ENCODE data around the gene CYGB.
A peak's percentile ranks its signal among the peaks of the same experiment; 100 is the strongest.

The CYGB gene

DNA sequence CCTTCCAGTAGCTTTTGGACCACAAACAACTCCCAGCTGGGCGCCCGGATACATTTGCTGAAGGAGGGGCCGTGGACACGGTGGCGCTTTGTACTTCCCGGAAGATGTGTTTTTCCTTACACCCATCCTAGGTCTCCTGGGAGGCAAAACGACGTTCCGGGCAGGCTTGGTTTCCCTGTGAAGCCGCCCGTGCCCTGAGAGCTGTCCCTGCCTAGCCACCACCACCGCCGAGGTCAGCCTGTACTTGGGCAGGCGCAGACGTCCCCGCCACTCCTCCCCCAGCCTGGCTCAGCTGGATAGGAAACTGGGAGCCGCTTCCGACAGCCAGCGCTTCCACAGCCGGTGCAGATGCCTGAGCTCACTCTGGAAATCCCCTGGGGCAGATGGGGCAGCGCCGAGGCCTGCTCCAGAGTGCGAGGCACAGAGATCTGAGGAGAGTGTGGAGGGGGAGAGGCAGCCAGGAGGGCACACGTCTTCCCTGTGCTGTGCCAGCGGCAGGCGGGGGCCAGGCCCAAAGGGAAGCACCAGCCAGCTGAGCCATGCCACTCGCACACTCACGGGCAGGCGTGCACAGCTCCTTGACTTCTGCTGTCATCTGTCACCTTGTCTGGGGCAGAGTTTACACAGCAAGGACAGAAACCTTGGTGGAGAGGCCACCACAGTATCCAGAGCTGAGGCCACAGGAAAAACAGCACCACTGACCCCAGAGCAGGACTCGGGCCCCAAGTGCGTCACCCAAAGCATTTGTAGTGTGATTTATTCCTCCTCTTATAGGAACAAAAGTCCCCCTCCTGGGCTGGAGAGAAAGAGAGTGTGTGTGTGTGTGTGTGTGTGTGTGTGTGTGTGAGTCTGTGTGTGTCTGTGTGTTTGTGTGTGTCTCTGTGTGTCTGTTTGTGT is 39.3 kb downstream of the CYGB start:
- peaks cover 35% of the 10 kb centered on the region for H3K27me3 Mint-ChIP-seq (ENCODE audit: low read depth, poor library complexity)
- TF ChIP-seq, protein P1, sequence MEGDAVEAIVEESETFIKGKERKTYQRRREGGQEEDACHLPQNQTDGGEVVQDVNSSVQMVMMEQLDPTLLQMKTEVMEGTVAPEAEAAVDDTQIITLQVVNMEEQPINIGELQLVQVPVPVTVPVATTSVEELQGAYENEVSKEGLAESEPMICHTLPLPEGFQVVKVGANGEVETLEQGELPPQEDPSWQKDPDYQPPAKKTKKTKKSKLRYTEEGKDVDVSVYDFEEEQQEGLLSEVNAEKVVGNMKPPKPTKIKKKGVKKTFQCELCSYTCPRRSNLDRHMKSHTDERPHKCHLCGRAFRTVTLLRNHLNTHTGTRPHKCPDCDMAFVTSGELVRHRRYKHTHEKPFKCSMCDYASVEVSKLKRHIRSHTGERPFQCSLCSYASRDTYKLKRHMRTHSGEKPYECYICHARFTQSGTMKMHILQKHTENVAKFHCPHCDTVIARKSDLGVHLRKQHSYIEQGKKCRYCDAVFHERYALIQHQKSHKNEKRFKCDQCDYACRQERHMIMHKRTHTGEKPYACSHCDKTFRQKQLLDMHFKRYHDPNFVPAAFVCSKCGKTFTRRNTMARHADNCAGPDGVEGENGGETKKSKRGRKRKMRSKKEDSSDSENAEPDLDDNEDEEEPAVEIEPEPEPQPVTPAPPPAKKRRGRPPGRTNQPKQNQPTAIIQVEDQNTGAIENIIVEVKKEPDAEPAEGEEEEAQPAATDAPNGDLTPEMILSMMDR (IDR thresholded peaks at IDR 0.05): no peak
- peak overlapping the region; percentile 75 for H3K27ac Mint-ChIP-seq
- H3K36me3 Mint-ChIP-seq (ENCODE audit: low read depth): no peaks in the 10 kb centered on the region
- H3K9me3 Mint-ChIP-seq: no peaks in the 10 kb centered on the region
- peak; percentile 70 for DNase-seq
- peaks cover 64% of the 10 kb centered on the region for H3K4me1 Mint-ChIP-seq
- H3K4me3 Mint-ChIP-seq: peak overlapping the region; percentile 71

DNA sequence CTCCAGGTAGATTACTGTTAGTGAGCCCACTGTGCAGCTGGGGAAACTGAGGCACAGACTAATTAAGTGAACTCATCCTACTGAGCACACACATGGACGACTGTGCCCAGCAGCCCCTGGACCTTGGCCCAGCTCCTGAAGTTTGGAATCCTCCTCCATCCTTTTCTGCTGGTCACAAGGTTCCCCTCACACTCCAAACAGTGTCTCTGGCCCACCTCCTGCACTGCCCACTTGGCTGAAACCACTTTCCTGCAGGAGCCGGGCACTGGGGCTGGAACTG is 39.9 kb downstream of the CYGB start:
- no peaks in the 10 kb centered on the region for H3K36me3 Mint-ChIP-seq (ENCODE audit: low read depth)

DNA sequence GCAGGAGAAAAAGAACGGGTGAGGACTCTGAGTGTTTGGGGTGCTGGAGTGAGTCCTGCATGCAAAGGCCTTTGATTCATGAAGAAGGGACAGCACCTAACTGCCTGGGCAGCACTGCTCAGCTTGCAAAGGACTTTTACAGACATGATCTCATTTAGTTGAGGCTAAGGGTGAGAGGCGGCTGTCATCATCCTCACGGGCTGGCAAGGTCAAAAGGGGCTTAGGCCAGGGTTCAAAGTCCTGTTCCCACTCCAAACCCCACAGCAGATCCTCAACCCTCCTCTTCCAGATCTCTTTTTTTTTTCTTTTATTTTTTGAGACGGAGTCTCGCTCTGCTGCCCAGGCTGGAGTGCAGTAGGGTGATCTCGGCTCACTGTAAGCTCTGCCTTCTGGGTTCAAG is 41.0 kb downstream of the CYGB start:
- Mint-ChIP-seq H3K4me1 (peaks cover 66% of the 10 kb centered on the region), H3K36me3 (ENCODE audit: low read depth) (no peaks in the 10 kb centered on the region), H3K27me3 (ENCODE audit: low read depth, poor library complexity) (peaks cover 31% of the 10 kb centered on the region), H3K4me3 (no peak overlapping the region), H3K27ac (no peak overlapping the region), H3K9me3 (no peaks in the 10 kb centered on the region)
- TF ChIP-seq, protein P1 (IDR thresholded peaks at IDR 0.05): no peak
- no peak for DNase-seq

More for the DNA sequence above, 39.9 kb downstream of the CYGB start:
- TF ChIP-seq, protein P1 (IDR thresholded peaks at IDR 0.05): no peak
- H3K9me3 Mint-ChIP-seq: no peaks in the 10 kb centered on the region
- no peak overlapping the region for H3K27ac Mint-ChIP-seq
- peaks cover 67% of the 10 kb centered on the region for H3K4me1 Mint-ChIP-seq
- no peak overlapping the region for H3K4me3 Mint-ChIP-seq
- H3K27me3 Mint-ChIP-seq (ENCODE audit: low read depth, poor library complexity): peaks cover 35% of the 10 kb centered on the region
- DNase-seq: no peak

DNA sequence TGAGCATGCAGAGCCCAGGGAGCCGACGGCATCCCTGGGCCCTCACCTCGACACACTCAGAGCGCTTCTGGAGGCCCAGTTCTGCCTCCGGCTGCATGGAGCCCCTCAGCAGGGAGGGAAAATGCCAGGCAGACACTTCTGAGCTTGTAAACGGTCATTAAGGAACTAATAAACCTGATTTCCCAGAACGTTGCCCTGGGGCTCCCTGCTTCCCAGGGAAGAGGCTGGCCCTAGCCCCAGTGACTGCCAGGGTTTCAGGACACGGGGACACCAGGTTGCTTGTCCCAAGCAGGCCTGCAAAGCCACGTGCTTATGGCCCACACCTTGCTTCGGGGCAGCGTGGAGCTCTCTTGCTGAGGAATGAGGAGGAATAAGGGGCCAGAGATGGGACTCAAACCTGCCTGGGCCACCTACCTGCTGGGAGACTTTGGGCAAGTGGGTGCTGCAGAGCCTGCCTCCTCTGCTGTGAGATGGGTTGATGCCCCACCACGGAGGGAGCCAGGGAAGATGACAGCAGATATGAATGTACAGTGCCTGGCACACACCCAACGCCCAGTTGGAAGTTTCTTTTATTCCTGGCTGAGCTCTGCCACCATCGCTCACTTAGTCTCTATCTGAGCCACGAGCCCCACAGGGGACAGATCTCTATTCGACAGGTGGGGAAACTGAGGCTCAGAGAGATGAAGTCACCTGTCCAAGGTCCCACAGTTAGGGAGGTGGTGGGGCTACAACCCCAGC is 41.7 kb downstream of the CYGB start:
- Mint-ChIP-seq H3K9me3 (no peaks in the 10 kb centered on the region), H3K36me3 (ENCODE audit: low read depth) (no peaks in the 10 kb centered on the region), H3K27me3 (ENCODE audit: low read depth, poor library complexity) (peaks cover 28% of the 10 kb centered on the region), H3K4me3 (no peak overlapping the region), H3K27ac (no peak overlapping the region), H3K4me1 (peaks cover 62% of the 10 kb centered on the region)
- DNase-seq: no peak
- TF ChIP-seq, protein P1 (IDR thresholded peaks at IDR 0.05): no peak

DNA sequence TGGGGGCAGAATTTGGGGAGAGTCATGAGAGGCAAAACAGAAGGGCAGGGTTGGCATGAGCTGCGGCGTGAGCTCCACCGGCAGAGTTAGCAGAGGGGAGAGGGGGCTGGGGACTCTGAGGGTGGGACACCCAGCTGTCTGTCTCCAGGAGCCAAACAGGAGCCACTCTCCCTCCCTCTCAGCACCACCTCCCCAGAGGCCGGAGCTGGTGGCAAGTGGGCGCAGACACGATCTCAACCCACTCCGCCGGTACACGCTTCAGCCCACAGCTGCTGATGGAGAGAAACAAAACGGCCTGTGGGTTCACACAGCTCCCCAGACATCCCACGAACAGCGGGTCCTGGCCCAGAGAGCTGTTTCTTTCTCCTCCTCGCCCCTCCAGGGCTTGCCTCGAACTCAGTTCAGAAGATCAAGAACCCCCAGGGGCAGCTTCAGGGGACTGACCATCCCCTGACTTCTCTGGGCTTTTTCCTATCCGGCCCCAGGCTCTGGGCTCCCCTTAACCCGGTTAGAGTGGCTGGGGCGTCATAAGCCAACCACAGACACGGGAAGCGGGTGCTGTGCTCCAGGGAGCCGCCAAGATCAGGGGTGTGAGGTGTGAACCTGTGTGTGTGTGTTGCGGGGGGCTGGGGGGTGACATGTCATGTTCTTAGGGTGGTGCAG is 43.9 kb downstream of the CYGB start:
- Mint-ChIP-seq H3K4me3 (no peak overlapping the region), H3K9me3 (no peaks in the 10 kb centered on the region), H3K27ac (peak overlapping the region; percentile 68), H3K36me3 (ENCODE audit: low read depth) (no peaks in the 10 kb centered on the region), H3K4me1 (peaks cover 40% of the 10 kb centered on the region), H3K27me3 (ENCODE audit: low read depth, poor library complexity) (peaks cover 16% of the 10 kb centered on the region)
- TF ChIP-seq, protein P1 (IDR thresholded peaks at IDR 0.05): no peak
- no peak for DNase-seq
